GM12878 (cell line): ENCODE data around the gene IL20RA. TPM values are rescaled to one million over a fixed set of nuclear protein-coding genes. Genes with fewer than 3 reads are reported as not detected.

Experiments
- ATAC-seq: fragments of 200-7000 bp; cut with Tn5 transposase; 3 replicates; pipeline ENCODE4 v1.9.1; 2020; ENCODE audit warnings: mild to moderate bottlenecking, moderate library complexity
- BruUV-seq: library from RNA; stranded (reverse); fragments of 400-500 nt; replicated peaks from 2 replicates; lab custom pipeline; 2021; lab: Mats Ljungman, UMichigan
- CTCF ChIA-PET: fragments of 300-600 bp; sonication (Branson Sonifier 250); formaldehyde crosslinking; extraction: SDS; loops from one replicate; lab custom pipeline; 2021; ENCODE audit warnings: inconsistent platforms; lab: Yijun Ruan, JAX
- POLR2A ChIA-PET: fragments of 350-600 bp; formaldehyde crosslinking; extraction: SDS; loops from one replicate; lab custom pipeline; 2021; ENCODE audit warnings: inconsistent platforms; lab: Charles Lee
- RAD21 ChIA-PET: fragments of 300-600 bp; sonication (Branson Sonifier 250); formaldehyde crosslinking; loops from one replicate; lab custom pipeline; 2023; ENCODE audit warnings: antibody characterized with exemption; ENCODE audit not compliant: unreplicated experiment; lab: Charles Lee
- SMC1A ChIA-PET: fragments of 300-600 bp; sonication (Branson Sonifier 250); formaldehyde crosslinking; loops from one replicate; lab custom pipeline; 2023; ENCODE audit not compliant: unreplicated experiment, uncharacterized antibody; lab: Charles Lee
- DNase-seq: peaks from one replicate; pipeline ENCODE4 v3.0.0-alpha.2; 2011; ENCODE audit warnings: low read depth, low spot score
- FAIRE-seq: peaks from 3 replicates; lab custom pipeline; 2011; peaks lifted over from hg19 to GRCh38; lab: Jason Lieb, UNC
- H2AFZ ChIP-seq: 2 replicates; pipeline ENCODE4 v1.6.0; 2011; ENCODE audit warnings: low read depth, low read length, control low read depth; ENCODE audit not compliant: control insufficient read depth
- H3K27ac ChIP-seq: 2 replicates; pipeline ENCODE4 v1.5.1; 2011; ENCODE audit warnings: control low read depth; ENCODE audit not compliant: control insufficient read depth, insufficient read depth
- H3K27me3 ChIP-seq, 2 experiments: replicated peaks in 1 of 2; 2 replicates each; pipeline versions ENCODE4 v1.6.0 to v1.6.1; 2011; ENCODE audit warnings: low read length in 1 of 2; ENCODE audit not compliant: control insufficient read depth in 2 of 2, insufficient read depth in 2 of 2
- H3K36me3 ChIP-seq, 2 experiments: 2 replicates each; pipeline ENCODE4 v1.5.1; 2011; ENCODE audit warnings: low read length in 1 of 2; ENCODE audit not compliant: control insufficient read depth in 2 of 2, insufficient read depth in 2 of 2
- H3K4me1 ChIP-seq: 2 replicates; pipeline ENCODE4 v1.6.1; 2011; ENCODE audit warnings: mild to moderate bottlenecking, low read length, moderate library complexity, mixed read lengths; ENCODE audit not compliant: control insufficient read depth, insufficient read depth
- H3K4me2 ChIP-seq: 2 replicates; pipeline ENCODE4 v1.6.0; 2011; ENCODE audit warnings: control low read depth; ENCODE audit not compliant: control insufficient read depth, insufficient read depth
- H3K4me3 ChIP-seq: fragments of 200-600 bp; sonication (generic); 2 replicates; pipeline ENCODE4 v1.5.1; 2016
- H3K79me2 ChIP-seq: 2 replicates; pipeline ENCODE4 v1.6.0; 2011; ENCODE audit warnings: low read length; ENCODE audit not compliant: control insufficient read depth, insufficient read depth
- H3K9ac ChIP-seq: 2 replicates; pipeline ENCODE4 v1.8.0; 2011; ENCODE audit warnings: low read length, control low read depth, mixed read lengths; ENCODE audit not compliant: control insufficient read depth, insufficient read depth
- H3K9me3 ChIP-seq: replicated peaks from 3 replicates; pipeline ENCODE4 v1.5.1; 2011; ENCODE audit warnings: mild to moderate bottlenecking, low read length; ENCODE audit not compliant: control insufficient read depth, insufficient read depth
- H4K20me1 ChIP-seq: 2 replicates; pipeline ENCODE4 v1.6.0; 2011; ENCODE audit not compliant: control insufficient read depth, insufficient read depth
- HCFC1 ChIP-seq: fragments of 150-350 bp; IDR thresholded peaks from 2 replicates; pipeline ENCODE4 v1.6.1; 2014; ENCODE audit warnings: low read length
- MEF2A ChIP-seq: IDR thresholded peaks from 2 replicates; pipeline ENCODE4 v1.6.1; 2011; ENCODE audit warnings: low read depth, mild to moderate bottlenecking, low read length, moderate library complexity; ENCODE audit not compliant: insufficient read depth
- MTA3 ChIP-seq: IDR thresholded peaks from 2 replicates; pipeline ENCODE4 v1.6.1; 2012; ENCODE audit warnings: low read length, inconsistent platforms, borderline replicate concordance
- NFYA ChIP-seq: IDR thresholded peaks from 2 replicates; pipeline ENCODE4 v1.6.1; 2011; ENCODE audit warnings: low read depth, mild to moderate bottlenecking, low read length, improper control_type of control experiment, borderline replicate concordance
- NR2F1 ChIP-seq: fragments of 450-650 bp; conservative IDR thresholded peaks from 2 replicates; pipeline ENCODE4 v1.6.1; 2017; ENCODE audit warnings: mild to moderate bottlenecking
- SIN3A ChIP-seq: IDR thresholded peaks from 2 replicates; pipeline ENCODE4 v1.6.1; 2012; ENCODE audit warnings: low read depth, low read length, improper control_type of control experiment
- SMC3 ChIP-seq: IDR thresholded peaks from 2 replicates; pipeline ENCODE4 v1.6.1; 2011; ENCODE audit warnings: low read length, improper control_type of control experiment, borderline replicate concordance
- TARDBP ChIP-seq: IDR thresholded peaks from 2 replicates; pipeline ENCODE4 v1.6.1; 2016; ENCODE audit warnings: borderline replicate concordance
- TCF3 ChIP-seq: IDR thresholded peaks from 2 replicates; pipeline ENCODE4 v1.6.1; 2012; ENCODE audit warnings: low read depth, mild to moderate bottlenecking, low read length, borderline replicate concordance; ENCODE audit not compliant: insufficient read depth
- ZNF24 ChIP-seq: fragments of 450-650 bp; IDR thresholded peaks from 2 replicates; pipeline ENCODE4 v1.6.1; 2017; ENCODE audit warnings: antibody characterized with exemption, mild to moderate bottlenecking
- WGBS: methylation state at CpG from one replicate; pipeline ENCODE4 v1.1.6; 2016; ENCODE audit warnings: low lambda C conversion rate; ENCODE audit not compliant: insufficient replicate concordance, insufficient coverage; ENCODE audit errors: missing lambda C conversion rate; 5-methylcytosine and 5-hydroxymethylcytosine counted together
- in situ Hi-C: fragments of 300-500 bp; cut with MboI; formaldehyde crosslinking; loops from 9 replicates; pipeline ENCODE4 v1.14.3; 2018; ENCODE audit warnings: mixed read lengths
- intact Hi-C: fragments of 100-400 bp; cut with micrococcal nuclease; formaldehyde crosslinking; loops from one replicate; pipeline ENCODE4 v1.14.2; 2022; ENCODE audit not compliant: unreplicated experiment
- polyA plus RNA-seq, 11 experiments: library from polyadenylated mRNA; depleted of rRNA in 4 of 11; unstranded in 6 of 11; stranded (reverse) in 5 of 11; fragments of >200 nt; fragmentation: Nextera tagmentation in 4 of 11; fragmentation: Illumina TruSeq in 1 of 11; extraction: Ambion mirVana in 4 of 11; extraction: Trizol in 1 of 11; gene quantifications; 1 replicate in 1 of 11; 2 replicates in 10 of 11; pipeline versions ENCODE4 v1.2.1 to v1.2.3, GENCODE V29; 2011 to 2016; ENCODE audit warnings: inconsistent platforms in 2 of 11, missing spikeins in 2 of 11, low read depth in 1 of 11
- total RNA-seq, 4 experiments: library from RNA; depleted of rRNA in 3 of 4; stranded (reverse); fragments of >200 nt in 3 of 4; fragmentation: Illumina TruSeq in 1 of 4; extraction: Trizol in 1 of 4; gene quantifications; 2 replicates each; pipeline versions ENCODE4 v1.2.1 to v1.2.3, GENCODE V29; 2013 to 2021
- TF ChIP-seq, protein P1 (sequence below): fragments of 450-650 bp; formaldehyde crosslinking; IDR thresholded peaks from 2 replicates; pipeline ENCODE4 v1.4.0; 2020; ENCODE audit warnings: mild to moderate bottlenecking, moderate library complexity
- TF ChIP-seq, protein P2 (sequence below): IDR thresholded peaks from 2 replicates; pipeline ENCODE4 v1.6.1; 2012; ENCODE audit warnings: mild to moderate bottlenecking, low read depth, low read length

Gene IL20RA
- total and polyA plus RNA-seq, 10 of the 15 experiments (the other 5 are each of a cell fraction or from before 2014, with no cell fraction given) = 0.02 to 0.16 (median 0.09) TPM; not detected in 3

DNA sequence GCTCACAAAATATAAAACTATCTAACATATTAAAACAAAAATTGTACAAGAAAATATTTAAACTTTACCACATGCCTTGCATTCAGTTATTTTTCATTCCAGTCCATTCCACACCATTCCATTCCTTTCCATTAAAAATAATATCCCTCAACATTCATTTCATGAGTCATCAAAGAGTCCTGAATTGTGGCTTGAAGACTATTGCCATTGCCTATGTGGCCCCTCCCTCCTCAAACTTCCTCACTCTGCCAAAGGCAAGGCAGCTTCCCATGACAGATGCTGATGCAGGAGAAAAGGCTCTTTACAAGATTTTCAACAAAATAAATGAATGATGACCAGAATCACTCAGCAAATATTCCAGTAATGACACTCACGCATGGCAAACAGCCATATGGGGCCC lies 31.7 kb downstream of the IL20RA start (continued):
- no peak for TF ChIP-seq TCF3

DNA sequence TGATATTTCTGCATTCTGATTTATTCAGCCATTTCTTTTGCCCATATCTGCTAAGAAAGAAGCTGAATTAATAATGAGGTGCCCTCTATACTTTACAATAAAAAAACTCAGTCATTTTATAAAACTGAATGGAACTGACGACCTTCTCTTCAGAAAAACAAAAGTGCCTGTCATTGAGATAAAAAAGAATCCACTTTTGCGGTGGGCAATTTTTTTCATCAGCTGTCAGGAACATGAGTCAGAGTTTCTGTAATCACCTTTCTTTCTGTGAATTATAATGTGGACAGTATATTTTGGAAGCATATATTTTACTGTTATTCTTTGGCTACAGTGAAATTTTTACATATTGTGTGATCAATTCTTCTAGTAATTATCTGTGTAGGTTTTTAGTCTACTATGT lies 33.4 kb downstream of the IL20RA start:
- ChIA-PET CTCF (interaction anchor here (0.7 kb wide), 1 partner anchor 30 kb away, joined by 4 read pairs; no protein-coding TSS in a partner anchor), RAD21 (no interaction called here), SMC1A (no interaction called here), POLR2A (no interaction called here)
- TF ChIP-seq ZNF24 = no peak
- TF ChIP-seq TARDBP = no peak
- TF ChIP-seq SMC3 = no peak
- TF ChIP-seq NFYA = no peak
- TF ChIP-seq MEF2A = no peak
- TF ChIP-seq, protein P1, sequence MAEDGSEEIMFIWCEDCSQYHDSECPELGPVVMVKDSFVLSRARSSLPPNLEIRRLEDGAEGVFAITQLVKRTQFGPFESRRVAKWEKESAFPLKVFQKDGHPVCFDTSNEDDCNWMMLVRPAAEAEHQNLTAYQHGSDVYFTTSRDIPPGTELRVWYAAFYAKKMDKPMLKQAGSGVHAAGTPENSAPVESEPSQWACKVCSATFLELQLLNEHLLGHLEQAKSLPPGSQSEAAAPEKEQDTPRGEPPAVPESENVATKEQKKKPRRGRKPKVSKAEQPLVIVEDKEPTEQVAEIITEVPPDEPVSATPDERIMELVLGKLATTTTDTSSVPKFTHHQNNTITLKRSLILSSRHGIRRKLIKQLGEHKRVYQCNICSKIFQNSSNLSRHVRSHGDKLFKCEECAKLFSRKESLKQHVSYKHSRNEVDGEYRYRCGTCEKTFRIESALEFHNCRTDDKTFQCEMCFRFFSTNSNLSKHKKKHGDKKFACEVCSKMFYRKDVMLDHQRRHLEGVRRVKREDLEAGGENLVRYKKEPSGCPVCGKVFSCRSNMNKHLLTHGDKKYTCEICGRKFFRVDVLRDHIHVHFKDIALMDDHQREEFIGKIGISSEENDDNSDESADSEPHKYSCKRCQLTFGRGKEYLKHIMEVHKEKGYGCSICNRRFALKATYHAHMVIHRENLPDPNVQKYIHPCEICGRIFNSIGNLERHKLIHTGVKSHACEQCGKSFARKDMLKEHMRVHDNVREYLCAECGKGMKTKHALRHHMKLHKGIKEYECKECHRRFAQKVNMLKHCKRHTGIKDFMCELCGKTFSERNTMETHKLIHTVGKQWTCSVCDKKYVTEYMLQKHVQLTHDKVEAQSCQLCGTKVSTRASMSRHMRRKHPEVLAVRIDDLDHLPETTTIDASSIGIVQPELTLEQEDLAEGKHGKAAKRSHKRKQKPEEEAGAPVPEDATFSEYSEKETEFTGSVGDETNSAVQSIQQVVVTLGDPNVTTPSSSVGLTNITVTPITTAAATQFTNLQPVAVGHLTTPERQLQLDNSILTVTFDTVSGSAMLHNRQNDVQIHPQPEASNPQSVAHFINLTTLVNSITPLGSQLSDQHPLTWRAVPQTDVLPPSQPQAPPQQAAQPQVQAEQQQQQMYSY (CRISPR knock-in tag) = no peak
- no peak for TF ChIP-seq NR2F1
- TF ChIP-seq SIN3A = no peak
- TF ChIP-seq, protein P2, sequence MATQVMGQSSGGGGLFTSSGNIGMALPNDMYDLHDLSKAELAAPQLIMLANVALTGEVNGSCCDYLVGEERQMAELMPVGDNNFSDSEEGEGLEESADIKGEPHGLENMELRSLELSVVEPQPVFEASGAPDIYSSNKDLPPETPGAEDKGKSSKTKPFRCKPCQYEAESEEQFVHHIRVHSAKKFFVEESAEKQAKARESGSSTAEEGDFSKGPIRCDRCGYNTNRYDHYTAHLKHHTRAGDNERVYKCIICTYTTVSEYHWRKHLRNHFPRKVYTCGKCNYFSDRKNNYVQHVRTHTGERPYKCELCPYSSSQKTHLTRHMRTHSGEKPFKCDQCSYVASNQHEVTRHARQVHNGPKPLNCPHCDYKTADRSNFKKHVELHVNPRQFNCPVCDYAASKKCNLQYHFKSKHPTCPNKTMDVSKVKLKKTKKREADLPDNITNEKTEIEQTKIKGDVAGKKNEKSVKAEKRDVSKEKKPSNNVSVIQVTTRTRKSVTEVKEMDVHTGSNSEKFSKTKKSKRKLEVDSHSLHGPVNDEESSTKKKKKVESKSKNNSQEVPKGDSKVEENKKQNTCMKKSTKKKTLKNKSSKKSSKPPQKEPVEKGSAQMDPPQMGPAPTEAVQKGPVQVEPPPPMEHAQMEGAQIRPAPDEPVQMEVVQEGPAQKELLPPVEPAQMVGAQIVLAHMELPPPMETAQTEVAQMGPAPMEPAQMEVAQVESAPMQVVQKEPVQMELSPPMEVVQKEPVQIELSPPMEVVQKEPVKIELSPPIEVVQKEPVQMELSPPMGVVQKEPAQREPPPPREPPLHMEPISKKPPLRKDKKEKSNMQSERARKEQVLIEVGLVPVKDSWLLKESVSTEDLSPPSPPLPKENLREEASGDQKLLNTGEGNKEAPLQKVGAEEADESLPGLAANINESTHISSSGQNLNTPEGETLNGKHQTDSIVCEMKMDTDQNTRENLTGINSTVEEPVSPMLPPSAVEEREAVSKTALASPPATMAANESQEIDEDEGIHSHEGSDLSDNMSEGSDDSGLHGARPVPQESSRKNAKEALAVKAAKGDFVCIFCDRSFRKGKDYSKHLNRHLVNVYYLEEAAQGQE = no peak
- no peak for TF ChIP-seq HCFC1
- no peak for TF ChIP-seq MTA3
- in situ Hi-C loops (no loop called here), intact Hi-C loops (no loop called here)
- DNase-seq (no peak), ATAC-seq (no peak), FAIRE-seq (no peak)
- Histone ChIP-seq H4K20me1 (no peaks in the 10 kb centered on the region), H2AFZ (no peak overlapping the region), H3K27ac (no peak overlapping the region), H3K9me3 (no peaks in the 10 kb centered on the region), H3K79me2 (no peaks in the 10 kb centered on the region), H3K4me2 (no peak overlapping the region), H3K27me3 (peaks cover 0 to 9% of the 10 kb centered on the region in 2 experiments; a peak in 2 of 4 replicates), H3K4me1 (no peaks in the 10 kb centered on the region), H3K4me3 (no peak overlapping the region), H3K9ac (no peak overlapping the region), H3K36me3 (no peaks in the 10 kb centered on the region)
- 48% methylated on average over 2 of the region's 2 CpGs for WGBS
- BruUV-seq = no TSS peak
